ENCODE data around the gene BORCS8. TPM values are rescaled to one million over a fixed set of nuclear protein-coding genes. Genes with fewer than 3 reads are reported as not detected.

BORCS8 gene
- total RNA-seq, 6 experiments from 2014 or later: 33.9 to 43.2 (median 38.6) TPM

- Mint-ChIP-seq H3K4me1 (ENCODE audit: low read depth) (no peaks in the 10 kb centered on the region), H3K27ac (no peak overlapping the region), H3K36me3 (ENCODE audit: low read depth) (peaks cover 6% of the 10 kb centered on the region; the same call in 1 of the 2 replicates), H3K27me3 (ENCODE audit: insufficient read depth) (no peaks in the 10 kb centered on the region; the same call in 1 of the 2 replicates), H3K9me3 (peaks cover 3% of the 10 kb centered on the region; the same call in 1 of the 2 replicates), H3K4me3 (no peak overlapping the region)
- DNase-seq: no peak
- TF ChIP-seq CTCF (IDR thresholded peaks at IDR 0.05): no peak
Measured at GRCh38 chr19:19159534-19159933, 32.4 kb downstream of the BORCS8 start.

- Mint-ChIP-seq H3K27ac (no peak overlapping the region), H3K4me3 (no peak overlapping the region), H3K36me3 (ENCODE audit: low read depth) (peaks cover 6% of the 10 kb centered on the region; the same call in 1 of the 2 replicates), H3K9me3 (peaks cover 3% of the 10 kb centered on the region; the same call in 1 of the 2 replicates), H3K27me3 (ENCODE audit: insufficient read depth) (peaks cover 1% of the 10 kb centered on the region), H3K4me1 (ENCODE audit: low read depth) (no peaks in the 10 kb centered on the region)
- DNase-seq: no peak
- no peak for TF ChIP-seq CTCF (IDR thresholded peaks at IDR 0.05)
Measured at GRCh38 chr19:19157808-19158207, 34.1 kb downstream of the BORCS8 start.

- Mint-ChIP-seq H3K4me3 (no peak overlapping the region), H3K9me3 (peaks cover 3% of the 10 kb centered on the region; the same call in 1 of the 2 replicates), H3K27ac (no peak overlapping the region), H3K4me1 (ENCODE audit: low read depth) (no peaks in the 10 kb centered on the region), H3K27me3 (ENCODE audit: insufficient read depth) (peaks cover 1% of the 10 kb centered on the region), H3K36me3 (ENCODE audit: low read depth) (peaks cover 6% of the 10 kb centered on the region; the same call in 1 of the 2 replicates)
- no peak for TF ChIP-seq CTCF (IDR thresholded peaks at IDR 0.05)
- DNase-seq: no peak
Measured at GRCh38 chr19:19155495-19156219, 36.3 kb downstream of the BORCS8 start.

GRCh38 chr19:19154768-19155494 is 37.0 kb downstream of the BORCS8 start:
- Mint-ChIP-seq H3K27me3 (ENCODE audit: insufficient read depth) (peaks cover 1% of the 10 kb centered on the region), H3K27ac (no peak overlapping the region), H3K9me3 (peaks cover 3% of the 10 kb centered on the region; the same call in 1 of the 2 replicates), H3K4me3 (no peak overlapping the region), H3K4me1 (ENCODE audit: low read depth) (no peaks in the 10 kb centered on the region), H3K36me3 (ENCODE audit: low read depth) (peaks cover 6% of the 10 kb centered on the region; the same call in 1 of the 2 replicates)
- no peak for DNase-seq
- TF ChIP-seq CTCF (IDR thresholded peaks at IDR 0.05): no peak

GRCh38 chr19:19152668-19153384 is 39.1 kb downstream of the BORCS8 start:
- Mint-ChIP-seq H3K9me3 (peaks cover 3% of the 10 kb centered on the region; the same call in 1 of the 2 replicates), H3K36me3 (ENCODE audit: low read depth) (peaks cover 6% of the 10 kb centered on the region; the same call in 1 of the 2 replicates), H3K27ac (no peak overlapping the region), H3K4me3 (no peak overlapping the region), H3K4me1 (ENCODE audit: low read depth) (no peaks in the 10 kb centered on the region), H3K27me3 (ENCODE audit: insufficient read depth) (peaks cover 1% of the 10 kb centered on the region)
- DNase-seq: no peak
- no peak for TF ChIP-seq CTCF (IDR thresholded peaks at IDR 0.05)

Measured in HFFc6 (cell line).